Thoracic aorta (tissue), 2 donors: ENCODE results near the gene SLC4A9. TPM values are rescaled to one million over a fixed set of nuclear protein-coding genes. Genes with fewer than 3 reads are reported as not detected.
A peak's percentile ranks its signal among the peaks of the same experiment; 100 is the strongest.
"Not testable (repeated sequence)": the region's sequence is repeated elsewhere in the genome, so short reads cannot be mapped to it uniquely, and the experiment has no call there.

Experiments used
- ATAC-seq: fragments of 150-250 bp; one replicate; pipeline ENCODE4 v1.8.0; 2017; ENCODE audit warnings: low read depth; ENCODE audit not compliant: insufficient number of reproducible peaks, low FRiP score
- DNase-seq: peaks from one replicate; pipeline ENCODE4 v3.0.0-alpha.2; 2020; ENCODE audit warnings: low spot score
- H3K27ac ChIP-seq, 2 donors: fragments of 200-600 bp; sonication (generic); 1 replicate in 1 of 2; 2 replicates in 1 of 2; pipeline ENCODE4 v1.5.1; 2016; ENCODE audit warnings: mild to moderate bottlenecking in 2 of 2, moderate library complexity in 2 of 2
- H3K27me3 ChIP-seq: fragments of 200-600 bp; sonication (generic); replicated peaks from 2 replicates; pipeline ENCODE4 v1.6.0; 2016; ENCODE audit warnings: mild to moderate bottlenecking; ENCODE audit not compliant: insufficient read depth
- H3K36me3 ChIP-seq: fragments of 200-600 bp; sonication (generic); one replicate; pipeline ENCODE4 v1.5.1; 2016
- H3K4me1 ChIP-seq, 2 donors: fragments of 200-600 bp; sonication (generic); 1 replicate in 1 of 2; 2 replicates in 1 of 2; pipeline versions ENCODE4 v1.5.1 to v1.6.0; 2016; ENCODE audit warnings: low read depth in 2 of 2, mild to moderate bottlenecking in 1 of 2; ENCODE audit not compliant: control insufficient read depth in 1 of 2
- H3K4me3 ChIP-seq: fragments of 200-600 bp; sonication (generic); 2 replicates; pipeline ENCODE4 v1.5.1; 2016; ENCODE audit warnings: mild to moderate bottlenecking
- H3K9me3 ChIP-seq: fragments of 200-600 bp; sonication (generic); 2 replicates; pipeline ENCODE4 v1.5.1; 2016
- total RNA-seq, 2 donors: library from RNA; depleted of rRNA; stranded (reverse); fragments of >200 nt; gene quantifications; one replicate each; pipeline versions ENCODE4 v1.1.0 to v1.2.3, GENCODE V29; 2016
- TF ChIP-seq, protein P1 (sequence below): fragments of 200-600 bp; sonication (generic); IDR thresholded peaks from one replicate; pipeline ENCODE4 v1.5.1; 2019; ENCODE audit warnings: antibody characterized with exemption

Gene SLC4A9
- total RNA-seq, 2 donors from 2014 or later = not detected

GRCh38 chr5:140342896-140343295 is 17.1 kb upstream of the SLC4A9 start:
- TF ChIP-seq, protein P1, sequence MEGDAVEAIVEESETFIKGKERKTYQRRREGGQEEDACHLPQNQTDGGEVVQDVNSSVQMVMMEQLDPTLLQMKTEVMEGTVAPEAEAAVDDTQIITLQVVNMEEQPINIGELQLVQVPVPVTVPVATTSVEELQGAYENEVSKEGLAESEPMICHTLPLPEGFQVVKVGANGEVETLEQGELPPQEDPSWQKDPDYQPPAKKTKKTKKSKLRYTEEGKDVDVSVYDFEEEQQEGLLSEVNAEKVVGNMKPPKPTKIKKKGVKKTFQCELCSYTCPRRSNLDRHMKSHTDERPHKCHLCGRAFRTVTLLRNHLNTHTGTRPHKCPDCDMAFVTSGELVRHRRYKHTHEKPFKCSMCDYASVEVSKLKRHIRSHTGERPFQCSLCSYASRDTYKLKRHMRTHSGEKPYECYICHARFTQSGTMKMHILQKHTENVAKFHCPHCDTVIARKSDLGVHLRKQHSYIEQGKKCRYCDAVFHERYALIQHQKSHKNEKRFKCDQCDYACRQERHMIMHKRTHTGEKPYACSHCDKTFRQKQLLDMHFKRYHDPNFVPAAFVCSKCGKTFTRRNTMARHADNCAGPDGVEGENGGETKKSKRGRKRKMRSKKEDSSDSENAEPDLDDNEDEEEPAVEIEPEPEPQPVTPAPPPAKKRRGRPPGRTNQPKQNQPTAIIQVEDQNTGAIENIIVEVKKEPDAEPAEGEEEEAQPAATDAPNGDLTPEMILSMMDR = no peak
- Histone ChIP-seq H3K36me3 (no peaks in the 10 kb centered on the region), H3K4me1 (peaks cover 12 to 46% of the 10 kb centered on the region in 2 donors), H3K4me3 (no peak overlapping the region), H3K27me3 (no peaks in the 10 kb centered on the region), H3K27ac (no peak overlapping the region), H3K9me3 (no peaks in the 10 kb centered on the region)
- ATAC-seq = no peak
- DNase-seq = no peak

- not testable (repeated sequence) for ATAC-seq, H3K27me3 ChIP-seq, H3K36me3 ChIP-seq, H3K9me3 ChIP-seq, H3K4me3 ChIP-seq, DNase-seq, H3K27ac ChIP-seq
- H3K4me1 ChIP-seq = peaks cover 12 to 46% of the 10 kb centered on the region in 2 donors
Measured at GRCh38 chr5:140343849-140344248, 16.1 kb upstream of the SLC4A9 start.

DNA sequence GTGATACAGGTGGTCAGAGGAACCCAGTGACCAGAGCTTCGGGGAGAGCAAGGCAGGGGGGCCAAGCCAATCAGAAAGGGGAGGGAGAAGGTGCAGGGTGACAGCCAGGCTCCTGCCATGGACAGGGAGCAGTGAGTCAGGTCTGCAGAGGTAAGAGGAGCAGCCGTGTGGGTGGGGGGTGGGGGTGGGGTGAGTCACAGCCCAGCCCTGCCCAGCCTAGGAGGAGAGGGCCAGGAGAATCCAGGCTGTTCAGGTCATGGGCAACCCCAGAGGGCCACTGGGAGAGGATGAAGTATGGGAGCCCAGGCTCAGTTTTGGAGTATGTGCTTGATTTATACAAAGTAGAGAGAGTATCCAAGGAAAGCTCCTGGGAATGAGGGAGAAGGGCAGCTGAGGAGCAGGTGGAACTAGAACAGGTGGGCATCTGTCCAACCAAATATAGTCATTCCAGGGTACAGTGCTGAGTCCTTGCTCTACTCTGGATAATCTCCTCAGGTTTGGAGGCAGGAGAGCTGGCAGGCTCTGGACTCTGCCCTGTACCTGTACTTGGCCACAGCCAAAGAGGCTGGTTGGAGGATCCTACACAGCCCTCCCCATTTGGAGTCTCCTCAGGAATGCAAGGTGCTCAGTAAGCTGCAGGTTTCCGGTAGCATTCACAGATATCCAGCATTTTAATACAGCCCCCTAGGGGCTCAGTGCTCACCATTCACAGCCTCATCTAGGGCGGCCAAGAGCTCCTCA is 15.1 kb upstream of the SLC4A9 start:
- Histone ChIP-seq H3K36me3 (no peaks in the 10 kb centered on the region), H3K27ac (no peak overlapping the region), H3K4me3 (peak overlapping the region; percentile 84), H3K9me3 (no peaks in the 10 kb centered on the region), H3K4me1 (peaks cover 12 to 46% of the 10 kb centered on the region in 2 donors), H3K27me3 (no peaks in the 10 kb centered on the region)
- TF ChIP-seq, protein P1 = no peak
- ATAC-seq (no peak), DNase-seq (no peak)

- no peak for DNase-seq
- no peaks in the 10 kb centered on the region for H3K9me3 ChIP-seq
- ATAC-seq = no peak
- TF ChIP-seq, protein P1 = peak; percentile 34
- peak overlapping the region; percentile 64 to 68 for H3K27ac ChIP-seq
- no peaks in the 10 kb centered on the region for H3K36me3 ChIP-seq
- H3K27me3 ChIP-seq = no peaks in the 10 kb centered on the region
- H3K4me1 ChIP-seq = peaks cover 11 to 42% of the 10 kb centered on the region in 2 donors
- peak overlapping the region; percentile 84 for H3K4me3 ChIP-seq
Measured at GRCh38 chr5:140345919-140346347, 14.1 kb upstream of the SLC4A9 start.

GRCh38 chr5:140346348-140347221 is 13.4 kb upstream of the SLC4A9 start, which contains the start of gene HBEGF:
Gene HBEGF (minus strand): TSS chr5:140346603. CDS start chr5:140346328, 275 bp downstream.
- TF ChIP-seq, protein P1 = peak; percentile 45
- peaks cover 7 to 35% of the 10 kb centered on the region in 2 donors for H3K4me1 ChIP-seq
- peak within 1 kb of the TSS; percentile 64 to 68 for H3K27ac ChIP-seq
- DNase-seq (no peak), ATAC-seq (peak; percentile 39)
- no peaks in the 10 kb centered on the region for H3K9me3 ChIP-seq
- peak within 1 kb of the TSS; percentile 84 for H3K4me3 ChIP-seq
- H3K27me3 ChIP-seq = no peaks in the 10 kb centered on the region
- no peaks in the 10 kb centered on the region for H3K36me3 ChIP-seq
